AG04450 (cell line): Measurements from ENCODE around the gene ROCK2. TPM values are rescaled to one million over a fixed set of nuclear protein-coding genes. Genes with fewer than 3 reads are reported as not detected.
A peak's percentile ranks its signal among the peaks of the same experiment; 100 is the strongest.

Source experiments
- CTCF ChIA-PET: fragments of 300-600, 350-600 bp; formaldehyde crosslinking; extraction: SDS; loops from one replicate; lab custom pipeline; 2022; ENCODE audit warnings: antibody characterized with exemption, inconsistent platforms; lab: Charles Lee
- POLR2A ChIA-PET: fragments of 350-600 bp; formaldehyde crosslinking; extraction: SDS; loops from one replicate; lab custom pipeline; 2021; ENCODE audit warnings: antibody characterized with exemption, inconsistent platforms; lab: Yijun Ruan, JAX
- DNase-seq: peaks from one replicate; pipeline ENCODE4 v3.0.0-alpha.2; 2011; ENCODE audit warnings: low read depth, low spot score
- H3K27ac ChIP-seq: one replicate; pipeline ENCODE4 v1.5.1; 2012; ENCODE audit warnings: low read depth, low read length, control low read depth
- H3K27me3 ChIP-seq: one replicate; pipeline ENCODE4 v1.6.0; 2012; ENCODE audit warnings: low read length; ENCODE audit not compliant: control insufficient read depth, insufficient read depth
- H3K4me3 ChIP-seq: 2 replicates; pipeline ENCODE4 v1.5.1; 2011; ENCODE audit warnings: mild to moderate bottlenecking, low read depth, low read length, control low read depth
- H3K9me3 ChIP-seq: 2 replicates; pipeline ENCODE4 v1.5.1; 2012; ENCODE audit warnings: low read length; ENCODE audit not compliant: control insufficient read depth, insufficient read depth
- polyA plus RNA-seq: library from polyadenylated mRNA; depleted of rRNA; stranded (reverse); fragments of >200 nt; gene quantifications from 2 replicates; pipeline ENCODE4 v1.2.3, GENCODE V29; 2011
- TF ChIP-seq, protein P1 (sequence below): IDR thresholded peaks from 2 replicates; pipeline ENCODE4 v1.5.1; 2011; ENCODE audit warnings: low read depth, low read length, control low read depth, inconsistent platforms

Gene ROCK2
- polyA plus RNA-seq, 1 experiment, result 28.2 TPM

DNA sequence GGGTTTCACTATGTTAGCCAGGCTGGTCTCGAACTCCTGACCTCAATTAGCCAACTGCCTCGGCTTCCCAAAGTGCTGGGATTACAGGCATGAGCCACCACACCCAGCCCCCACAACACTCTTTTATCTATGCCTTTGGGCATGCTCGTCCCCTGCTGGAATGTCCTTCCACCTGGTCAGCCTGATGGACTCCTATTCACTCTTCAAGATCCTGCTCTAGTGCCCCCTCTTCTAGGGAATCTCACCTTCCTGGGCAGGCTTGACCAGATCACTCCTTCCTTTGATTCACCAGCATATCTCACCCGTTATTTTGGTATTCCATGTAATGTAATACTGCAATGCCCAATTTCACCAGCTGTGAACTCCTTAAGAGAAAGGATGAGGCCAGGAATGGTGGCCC lies 203.1 kb downstream of the ROCK2 start:
- peaks cover 9% of the 10 kb centered on the region for H3K27me3 ChIP-seq
- no peaks in the 10 kb centered on the region for H3K9me3 ChIP-seq
- H3K27ac ChIP-seq, result no peak overlapping the region
- H3K4me3 ChIP-seq, result no peak overlapping the region
- ChIA-PET POLR2A (no interaction called here), CTCF (interaction anchor here (0.7 to 0.8 kb wide), 2 partner anchors 12 to 309 kb away, joined by 4 to 13 read pairs; no protein-coding TSS in a partner anchor)
- TF ChIP-seq, protein P1, sequence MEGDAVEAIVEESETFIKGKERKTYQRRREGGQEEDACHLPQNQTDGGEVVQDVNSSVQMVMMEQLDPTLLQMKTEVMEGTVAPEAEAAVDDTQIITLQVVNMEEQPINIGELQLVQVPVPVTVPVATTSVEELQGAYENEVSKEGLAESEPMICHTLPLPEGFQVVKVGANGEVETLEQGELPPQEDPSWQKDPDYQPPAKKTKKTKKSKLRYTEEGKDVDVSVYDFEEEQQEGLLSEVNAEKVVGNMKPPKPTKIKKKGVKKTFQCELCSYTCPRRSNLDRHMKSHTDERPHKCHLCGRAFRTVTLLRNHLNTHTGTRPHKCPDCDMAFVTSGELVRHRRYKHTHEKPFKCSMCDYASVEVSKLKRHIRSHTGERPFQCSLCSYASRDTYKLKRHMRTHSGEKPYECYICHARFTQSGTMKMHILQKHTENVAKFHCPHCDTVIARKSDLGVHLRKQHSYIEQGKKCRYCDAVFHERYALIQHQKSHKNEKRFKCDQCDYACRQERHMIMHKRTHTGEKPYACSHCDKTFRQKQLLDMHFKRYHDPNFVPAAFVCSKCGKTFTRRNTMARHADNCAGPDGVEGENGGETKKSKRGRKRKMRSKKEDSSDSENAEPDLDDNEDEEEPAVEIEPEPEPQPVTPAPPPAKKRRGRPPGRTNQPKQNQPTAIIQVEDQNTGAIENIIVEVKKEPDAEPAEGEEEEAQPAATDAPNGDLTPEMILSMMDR, result no peak
- no peak for DNase-seq

DNA sequence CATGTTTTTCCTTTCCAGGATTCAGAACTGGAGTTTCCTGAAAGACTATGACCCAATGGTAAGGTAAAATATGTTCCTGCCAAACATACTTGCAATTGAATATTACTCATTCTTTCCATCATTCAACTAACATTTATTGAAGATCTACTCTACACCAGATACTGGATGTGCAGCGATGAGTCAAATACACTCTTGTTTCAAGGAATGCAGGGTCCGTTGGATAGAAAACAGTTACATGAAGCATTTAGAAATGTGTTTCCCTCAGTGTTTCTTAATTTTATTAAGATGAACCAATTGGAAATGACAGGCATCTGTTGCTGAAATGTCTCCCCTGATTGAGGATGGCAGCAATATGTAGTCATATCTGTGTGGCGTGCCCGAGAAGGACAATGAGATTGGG lies 203.9 kb downstream of the ROCK2 start:
- H3K9me3 ChIP-seq, result no peaks in the 10 kb centered on the region
- H3K27ac ChIP-seq, result no peak overlapping the region
- DNase-seq, result no peak
- POLR2A ChIA-PET, result no interaction called here
- peaks cover 11% of the 10 kb centered on the region for H3K27me3 ChIP-seq
- H3K4me3 ChIP-seq, result no peak overlapping the region
- TF ChIP-seq, protein P1, result no peak
- CTCF ChIA-PET, result no interaction called here

DNA sequence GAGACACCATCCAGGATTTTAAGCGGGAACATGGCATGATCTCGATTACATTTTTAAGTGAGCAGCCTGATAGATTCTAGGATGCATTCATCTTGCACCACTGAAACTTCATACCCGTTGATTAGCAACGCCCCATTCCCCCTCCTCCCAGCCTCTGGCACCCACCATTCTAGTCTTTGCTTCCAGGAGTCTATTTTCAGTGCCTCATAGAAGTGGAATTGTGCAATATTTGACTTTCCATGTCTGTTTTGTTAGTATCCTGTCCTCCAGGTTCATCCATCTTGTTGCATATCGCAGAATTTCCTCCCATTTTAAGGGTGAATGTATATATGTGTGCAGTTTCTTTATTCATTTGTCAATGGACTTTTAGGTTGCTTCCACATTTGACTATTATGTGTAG lies 210.1 kb downstream of the ROCK2 start:
- Histone ChIP-seq H3K27me3 (peaks cover 7% of the 10 kb centered on the region), H3K9me3 (no peaks in the 10 kb centered on the region; the same call in 1 of the 2 replicates), H3K4me3 (no peak overlapping the region), H3K27ac (peak overlapping the region; percentile 39)
- ChIA-PET CTCF (interaction anchor here (0.7 to 7.2 kb wide), 10 partner anchors 15 to 646 kb away, joined by 3 to 176 read pairs (median 24); no protein-coding TSS in a partner anchor), POLR2A (interaction anchor here (0.5 kb wide), 1 partner anchor 308 kb away, joined by 3 read pairs; no protein-coding TSS in a partner anchor)
- TF ChIP-seq, protein P1, result no peak
- DNase-seq, result no peak

DNA sequence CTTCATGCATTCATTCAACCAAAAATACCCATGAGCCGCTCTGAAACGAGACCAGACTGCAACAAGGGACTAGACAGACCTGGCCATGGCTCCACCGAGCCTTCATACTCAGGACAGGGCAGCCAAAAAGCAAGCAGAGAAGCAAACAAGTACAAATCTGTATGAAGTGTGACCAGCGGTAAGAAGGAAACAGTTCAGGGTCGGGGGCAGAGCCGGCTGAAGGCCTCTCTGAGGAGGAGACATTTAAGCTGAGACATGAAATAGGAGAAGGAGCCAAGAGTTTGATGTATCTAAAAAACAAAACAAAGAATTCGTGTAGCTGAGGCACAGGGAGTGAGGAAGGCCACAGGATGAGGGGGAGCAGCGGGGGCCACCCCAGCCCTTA lies 210.5 kb downstream of the ROCK2 start:
- CTCF ChIA-PET, result interaction anchor here (0.7 to 7.2 kb wide), 13 partner anchors 10 to 646 kb away, joined by 3 to 176 read pairs (median 21); no protein-coding TSS in a partner anchor
- Histone ChIP-seq H3K27me3 (peaks cover 7% of the 10 kb centered on the region), H3K27ac (no peak overlapping the region), H3K9me3 (no peaks in the 10 kb centered on the region; the same call in 1 of the 2 replicates), H3K4me3 (peak overlapping the region; percentile 63)
- DNase-seq, result no peak
- TF ChIP-seq, protein P1, result no peak
- POLR2A ChIA-PET, result interaction anchor here (0.5 kb wide), 1 partner anchor 309 kb away, joined by 3 read pairs; no protein-coding TSS in a partner anchor

DNA sequence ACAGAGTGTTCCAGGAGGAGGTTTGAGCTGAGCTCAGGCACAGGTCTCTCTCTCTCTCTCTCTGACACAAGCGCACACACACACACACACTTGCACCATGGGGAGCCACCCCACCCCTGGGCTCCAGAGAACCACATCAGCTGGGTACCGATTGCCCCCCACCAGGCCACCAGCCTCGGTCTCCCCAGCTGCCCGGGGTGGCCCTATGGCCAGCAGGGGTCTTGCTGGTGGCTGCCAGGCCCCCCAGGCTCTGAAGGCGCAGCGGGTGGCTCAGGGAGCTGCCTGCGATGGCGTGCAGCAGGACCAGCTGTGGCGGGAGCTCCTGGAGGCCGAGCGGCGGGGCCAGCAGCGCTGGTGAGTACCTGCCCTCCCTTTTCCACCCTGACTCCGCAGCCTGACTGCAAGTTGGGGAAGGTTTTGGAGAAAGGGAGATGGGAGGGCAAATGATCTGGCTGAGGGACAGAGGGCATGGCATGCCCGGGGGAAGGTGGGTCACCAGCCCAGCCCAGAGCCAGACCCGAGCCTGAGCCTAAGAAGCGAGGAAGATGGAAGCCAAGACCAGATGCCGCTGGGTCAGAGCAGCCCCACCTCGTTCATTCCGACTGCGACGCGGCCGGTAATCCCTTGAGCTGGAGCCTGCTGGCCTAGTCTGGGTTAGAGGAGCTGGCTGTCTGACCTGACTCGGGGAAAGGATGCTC lies 211.0 kb downstream of the ROCK2 start:
- H3K27me3 ChIP-seq, result peaks cover 7% of the 10 kb centered on the region
- H3K9me3 ChIP-seq, result no peaks in the 10 kb centered on the region; the same call in 1 of the 2 replicates
- ChIA-PET CTCF (interaction anchor here (0.5 to 7.2 kb wide), 50 partner anchors 9 to 646 kb away, joined by 3 to 176 read pairs (median 6); partner anchors contain the start of gene KCNF1), POLR2A (interaction anchor here (0.5 to 1.2 kb wide), 7 partner anchors 42 to 449 kb away, joined by 3 to 7 read pairs (median 5); no protein-coding TSS in a partner anchor)
- peak overlapping the region; percentile 63 for H3K4me3 ChIP-seq
- TF ChIP-seq, protein P1, result no peak
- no peak for DNase-seq
- no peak overlapping the region for H3K27ac ChIP-seq
